Measurements from ENCODE around the gene ZBED2. TPM values are rescaled to one million over a fixed set of nuclear protein-coding genes. Genes with fewer than 3 reads are reported as not detected.
"Not testable (repeated sequence)": the region's sequence is repeated elsewhere in the genome, so short reads cannot be mapped to it uniquely, and the experiment has no call there.

Gene ZBED2
- total RNA-seq: not detected
- long read RNA-seq: 0 reads

GRCh38 chr3:111595232-111595631 lies at the start of gene ZBED2:
Gene ZBED2, minus strand, starts transcription at chr3:111595346. Its CDS starts 1,145 bp downstream, at chr3:111594201.
- Histone ChIP-seq H3K27me3 (ENCODE audit: low read depth) (peaks cover 28% of the 10 kb centered on the region), H3K36me3 (no peaks in the 10 kb centered on the region), H3K4me3 (no peak within 1 kb of the TSS), H3K4me1 (no peaks in the 10 kb centered on the region), H3K9me3 (replicated peaks) (no peaks in the 10 kb centered on the region), H3K27ac (replicated peaks) (no peak within 1 kb of the TSS)
- no peak for DNase-seq
- TF ChIP-seq CTCF (IDR thresholded peaks at IDR 0.05; ENCODE audit: borderline replicate concordance): no peak
- intact Hi-C loops (cut with micrococcal nuclease): no loop called here

- TF ChIP-seq CTCF (IDR thresholded peaks at IDR 0.05; ENCODE audit: borderline replicate concordance): no peak
- no peaks in the 10 kb centered on the region for H3K27me3 ChIP-seq (ENCODE audit: low read depth)
- peaks cover 19% of the 10 kb centered on the region for H3K9me3 ChIP-seq (replicated peaks)
- intact Hi-C loops (cut with micrococcal nuclease): no loop called here
- no peak for DNase-seq
- H3K4me3 ChIP-seq: no peak overlapping the region
- H3K36me3 ChIP-seq: no peaks in the 10 kb centered on the region
- no peak overlapping the region for H3K27ac ChIP-seq (replicated peaks)
- H3K4me1 ChIP-seq: no peaks in the 10 kb centered on the region
Observed at GRCh38 chr3:111639316-111639715, 44.2 kb upstream of the ZBED2 start.

GRCh38 chr3:111636366-111636885 lies 41.3 kb upstream of the ZBED2 start:
- Histone ChIP-seq H3K27ac (replicated peaks) (no peak overlapping the region), H3K4me1 (no peaks in the 10 kb centered on the region), H3K4me3 (no peak overlapping the region), H3K27me3 (ENCODE audit: low read depth) (no peaks in the 10 kb centered on the region), H3K9me3 (replicated peaks) (no peaks in the 10 kb centered on the region), H3K36me3 (no peaks in the 10 kb centered on the region)
- intact Hi-C loops (cut with micrococcal nuclease): no loop called here
- TF ChIP-seq CTCF (IDR thresholded peaks at IDR 0.05; ENCODE audit: borderline replicate concordance): no peak
- DNase-seq: no peak

GRCh38 chr3:111635403-111635802 lies 40.3 kb upstream of the ZBED2 start:
- Histone ChIP-seq H3K27ac (replicated peaks) (no peak overlapping the region), H3K9me3 (replicated peaks) (no peaks in the 10 kb centered on the region), H3K4me1 (no peaks in the 10 kb centered on the region), H3K27me3 (ENCODE audit: low read depth) (no peaks in the 10 kb centered on the region), H3K36me3 (no peaks in the 10 kb centered on the region), H3K4me3 (no peak overlapping the region)
- TF ChIP-seq CTCF (IDR thresholded peaks at IDR 0.05; ENCODE audit: borderline replicate concordance): no peak
- intact Hi-C loops (cut with micrococcal nuclease): no loop called here
- no peak for DNase-seq

GRCh38 chr3:111630638-111631037 lies 35.5 kb upstream of the ZBED2 start:
- H3K9me3 ChIP-seq (replicated peaks): peaks cover 25% of the 10 kb centered on the region
- H3K27me3 ChIP-seq (ENCODE audit: low read depth); intact Hi-C loops (cut with micrococcal nuclease); H3K4me3 ChIP-seq; H3K4me1 ChIP-seq; H3K27ac ChIP-seq (replicated peaks); DNase-seq; H3K36me3 ChIP-seq: not testable (repeated sequence)

GRCh38 chr3:111629018-111629417 lies 33.9 kb upstream of the ZBED2 start:
- DNase-seq; H3K4me1 ChIP-seq; H3K36me3 ChIP-seq; intact Hi-C loops (cut with micrococcal nuclease); H3K27ac ChIP-seq (replicated peaks); H3K27me3 ChIP-seq (ENCODE audit: low read depth); H3K4me3 ChIP-seq: not testable (repeated sequence)
- H3K9me3 ChIP-seq (replicated peaks): peaks cover 25% of the 10 kb centered on the region
